Activated naive CD8-positive, alpha-beta T cell (primary cell): Measurements from ENCODE around the gene BSCL2.
A peak's percentile ranks its signal among the peaks of the same experiment; 100 is the strongest.
"Not testable (repeated sequence)": the region's sequence is repeated elsewhere in the genome, so short reads cannot be mapped to it uniquely, and the experiment has no call there.

Experiments
- H3K27ac Mint-ChIP-seq: one replicate; pipeline ENCODE4 v1.8.0; 2021; ENCODE audit warnings: mixed read lengths
- H3K27me3 Mint-ChIP-seq: one replicate; pipeline ENCODE4 v1.8.0; 2021; ENCODE audit warnings: mixed read lengths
- H3K36me3 Mint-ChIP-seq: one replicate; pipeline ENCODE4 v1.8.0; 2021; ENCODE audit warnings: mixed read lengths
- H3K4me1 Mint-ChIP-seq: one replicate; pipeline ENCODE4 v1.8.0; 2021; ENCODE audit warnings: low read depth, mixed read lengths
- H3K4me3 Mint-ChIP-seq: one replicate; pipeline ENCODE4 v1.8.0; 2021; ENCODE audit warnings: mild to moderate bottlenecking, mixed read lengths
- H3K9me3 Mint-ChIP-seq: one replicate; pipeline ENCODE4 v1.8.0; 2021; ENCODE audit warnings: low read depth, mixed read lengths

The BSCL2 gene

GRCh38 chr11:62678770-62679696 is 28.2 kb downstream of the BSCL2 start, which contains the start of gene UBXN1:
TSS of gene UBXN1 (minus strand) at chr11:62679073. CDS start at chr11:62678923, 150 bp downstream.
- peaks cover 39% of the 10 kb centered on the region for H3K4me1 Mint-ChIP-seq
- peak within 1 kb of the TSS; percentile 93 for H3K27ac Mint-ChIP-seq

DNA sequence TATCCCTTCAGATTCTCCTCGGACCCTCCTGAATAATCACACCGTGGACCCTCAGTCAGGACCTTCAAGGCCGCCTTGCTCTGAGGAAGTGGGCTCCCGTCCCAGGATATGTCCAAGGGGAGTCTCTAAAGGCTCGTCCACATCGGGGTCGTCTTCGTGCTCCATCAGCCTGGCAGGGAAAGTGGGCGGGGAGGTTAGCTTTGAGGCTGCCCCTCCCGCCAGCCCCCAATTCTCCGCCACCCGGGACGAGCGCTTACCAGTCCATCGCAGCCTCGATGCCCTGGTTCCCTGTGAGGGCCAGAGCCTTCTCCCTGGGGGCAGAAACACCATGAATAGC is 28.8 kb downstream of the BSCL2 start:
- peak overlapping the region; percentile 91 for H3K4me3 Mint-ChIP-seq
- no peaks in the 10 kb centered on the region for H3K36me3 Mint-ChIP-seq
- no peaks in the 10 kb centered on the region for H3K9me3 Mint-ChIP-seq
- H3K27ac Mint-ChIP-seq: peak overlapping the region; percentile 93
- peaks cover 40% of the 10 kb centered on the region for H3K4me1 Mint-ChIP-seq
- H3K27me3 Mint-ChIP-seq: no peaks in the 10 kb centered on the region

More at GRCh38 chr11:62678770-62679696, 28.2 kb downstream of the BSCL2 start, which contains the start of gene UBXN1:
- peak within 1 kb of the TSS; percentile 91 for H3K4me3 Mint-ChIP-seq
- no peaks in the 10 kb centered on the region for H3K9me3 Mint-ChIP-seq
- no peaks in the 10 kb centered on the region for H3K27me3 Mint-ChIP-seq
- no peaks in the 10 kb centered on the region for H3K36me3 Mint-ChIP-seq

- Mint-ChIP-seq H3K36me3 (no peaks in the 10 kb centered on the region), H3K4me3 (peak overlapping the region; percentile 91), H3K27me3 (no peaks in the 10 kb centered on the region), H3K9me3 (no peaks in the 10 kb centered on the region), H3K4me1 (peaks cover 46% of the 10 kb centered on the region), H3K27ac (peak overlapping the region; percentile 93)
These were observed 29.5 kb downstream of the BSCL2 start for GRCh38 chr11:62677714-62678113.

DNA sequence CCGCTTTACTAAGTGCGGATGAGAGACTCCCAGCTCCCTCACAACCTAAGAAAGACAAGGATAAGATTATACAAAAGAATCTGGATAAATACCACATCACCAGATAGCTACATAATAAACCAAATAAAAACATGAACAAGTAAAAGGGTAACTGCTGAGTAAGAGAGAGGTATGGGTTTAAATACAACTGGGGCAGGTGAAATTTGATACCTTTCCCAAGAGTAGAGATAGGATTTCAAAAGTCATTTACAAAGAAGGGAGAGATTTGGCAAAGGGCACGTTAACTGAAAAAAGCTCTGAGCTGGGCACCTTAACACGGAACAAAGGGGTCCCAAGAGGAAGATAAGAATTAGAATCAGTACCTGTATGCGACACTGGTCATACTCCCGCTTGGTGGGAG is 30.1 kb downstream of the BSCL2 start:
- H3K9me3 Mint-ChIP-seq: no peaks in the 10 kb centered on the region
- H3K27ac Mint-ChIP-seq: peak overlapping the region; percentile 35
- no peaks in the 10 kb centered on the region for H3K36me3 Mint-ChIP-seq
- H3K27me3 Mint-ChIP-seq: no peaks in the 10 kb centered on the region
- H3K4me3 Mint-ChIP-seq: peak overlapping the region; percentile 91
- H3K4me1 Mint-ChIP-seq: peaks cover 50% of the 10 kb centered on the region

DNA sequence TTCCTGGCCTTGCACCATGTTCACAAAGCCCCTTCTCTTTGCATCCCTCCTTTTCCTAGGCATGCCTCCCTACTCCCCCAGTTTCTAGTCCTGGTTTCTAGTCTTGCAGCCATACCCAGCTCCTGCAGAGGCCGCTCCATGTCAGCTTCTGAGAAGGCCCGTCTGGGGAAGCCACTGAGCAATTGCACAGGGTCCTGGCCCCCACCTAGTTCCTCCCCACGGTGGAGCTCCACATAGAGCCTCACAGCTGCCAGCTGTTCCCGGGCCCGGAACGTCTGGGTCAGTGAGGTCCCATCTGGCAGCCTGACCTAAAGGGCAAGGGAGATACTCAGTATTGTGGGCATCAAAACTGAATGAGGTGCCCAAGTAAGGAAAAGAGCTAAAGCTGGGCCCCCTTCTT is 30.5 kb downstream of the BSCL2 start:
- H3K27me3 Mint-ChIP-seq: no peaks in the 10 kb centered on the region
- peak overlapping the region; percentile 91 for H3K4me3 Mint-ChIP-seq
- peak overlapping the region; percentile 35 for H3K27ac Mint-ChIP-seq
- H3K36me3 Mint-ChIP-seq: no peaks in the 10 kb centered on the region
- no peaks in the 10 kb centered on the region for H3K9me3 Mint-ChIP-seq
- peaks cover 51% of the 10 kb centered on the region for H3K4me1 Mint-ChIP-seq

GRCh38 chr11:62675415-62675814 is 31.8 kb downstream of the BSCL2 start:
- not testable (repeated sequence) for H3K27me3 Mint-ChIP-seq, H3K9me3 Mint-ChIP-seq, H3K4me3 Mint-ChIP-seq, H3K27ac Mint-ChIP-seq, H3K36me3 Mint-ChIP-seq
- peaks cover 54% of the 10 kb centered on the region for H3K4me1 Mint-ChIP-seq

DNA sequence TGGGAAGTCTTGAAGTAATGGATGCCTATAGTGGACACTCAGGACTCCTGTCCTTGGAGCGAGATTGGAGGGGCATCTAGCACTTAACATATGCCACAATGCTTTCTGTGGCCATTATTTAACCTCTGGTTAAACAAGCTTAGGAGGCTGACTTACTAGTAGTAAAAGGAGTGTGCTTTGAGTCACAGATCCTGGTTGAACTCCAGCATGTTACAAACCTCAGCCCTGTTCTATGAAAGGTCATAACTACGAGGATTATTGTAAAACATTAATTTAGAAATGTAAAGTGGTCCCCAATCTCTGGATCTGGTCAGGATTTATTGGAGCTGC is 34.1 kb downstream of the BSCL2 start:
- Mint-ChIP-seq H3K4me3 (peak overlapping the region; percentile 100), H3K27ac (peak overlapping the region; percentile 98), H3K27me3 (no peaks in the 10 kb centered on the region), H3K9me3 (no peaks in the 10 kb centered on the region), H3K36me3 (peaks cover 3% of the 10 kb centered on the region), H3K4me1 (peaks cover 57% of the 10 kb centered on the region)

DNA sequence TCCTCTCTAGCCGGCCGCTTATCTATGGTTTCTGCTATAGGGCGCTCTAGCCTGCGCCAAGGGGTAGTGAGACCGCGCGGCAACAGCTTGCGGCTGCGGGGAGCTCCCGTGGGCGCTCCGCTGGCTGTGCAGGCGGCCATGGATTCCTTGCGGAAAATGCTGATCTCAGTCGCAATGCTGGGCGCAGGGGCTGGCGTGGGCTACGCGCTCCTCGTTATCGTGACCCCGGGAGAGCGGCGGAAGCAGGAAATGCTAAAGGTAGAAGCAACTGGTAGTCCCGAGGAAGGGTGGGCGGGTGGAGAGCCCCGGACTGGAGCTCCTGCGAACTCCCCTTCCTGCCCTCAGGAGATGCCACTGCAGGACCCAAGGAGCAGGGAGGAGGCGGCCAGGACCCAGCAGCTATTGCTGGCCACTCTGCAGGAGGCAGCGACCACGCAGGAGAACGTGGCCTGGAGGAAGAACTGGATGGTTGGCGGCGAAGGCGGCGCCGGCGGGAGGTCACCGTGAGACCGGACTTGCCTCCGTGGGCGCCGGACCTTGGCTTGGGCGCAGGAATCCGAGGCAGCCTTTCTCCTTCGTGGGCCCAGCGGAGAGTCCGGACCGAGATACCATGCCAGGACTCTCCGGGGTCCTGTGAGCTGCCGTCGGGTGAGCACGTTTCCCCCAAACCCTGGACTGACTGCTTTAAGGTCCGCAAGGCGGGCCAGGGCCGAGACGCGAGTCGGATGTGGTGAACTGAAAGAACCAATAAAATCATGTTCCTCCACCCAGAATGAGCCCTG is 35.4 kb downstream of the BSCL2 start, which contains the start of the genes LBHD1 and UQCC3:
Gene LBHD1, minus strand, starts transcription at position 660 of the 782 bp plus-strand sequence. CDS start 2,236 bp downstream, outside the sequence.
Gene UQCC3, plus strand, starts transcription at position 66 of the 782 bp plus-strand sequence. Its CDS starts 73 bp downstream, at position 139.
- Mint-ChIP-seq H3K4me1 (peaks cover 55% of the 10 kb centered on the region), H3K4me3 (peak within 1 kb of the TSS; percentile 100), H3K36me3 (peaks cover 5% of the 10 kb centered on the region), H3K9me3 (no peaks in the 10 kb centered on the region), H3K27me3 (no peaks in the 10 kb centered on the region), H3K27ac (peak within 1 kb of the TSS; percentile 98)

DNA sequence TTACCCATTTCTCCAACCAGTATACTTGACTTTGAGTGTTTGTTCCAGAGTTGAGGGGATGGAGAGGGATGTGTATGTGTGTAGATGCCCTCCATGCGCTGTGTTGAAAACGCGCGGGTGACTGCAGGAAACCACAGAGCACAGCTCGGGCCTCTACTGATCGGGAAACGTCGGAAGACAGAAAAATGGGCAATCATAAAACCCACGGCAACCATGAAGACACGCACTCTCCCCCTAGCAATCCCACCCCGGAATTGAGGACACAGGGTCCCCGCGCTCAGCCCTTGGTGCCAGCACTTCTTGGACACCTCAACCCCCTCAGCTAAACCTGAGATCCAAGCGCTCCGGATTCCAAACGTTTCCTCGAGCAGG is 36.0 kb downstream of the BSCL2 start:
- H3K4me3 Mint-ChIP-seq: peak overlapping the region; percentile 100
- H3K9me3 Mint-ChIP-seq: no peaks in the 10 kb centered on the region
- H3K4me1 Mint-ChIP-seq: peaks cover 55% of the 10 kb centered on the region
- no peaks in the 10 kb centered on the region for H3K27me3 Mint-ChIP-seq
- H3K36me3 Mint-ChIP-seq: peaks cover 5% of the 10 kb centered on the region
- peak overlapping the region; percentile 98 for H3K27ac Mint-ChIP-seq

DNA sequence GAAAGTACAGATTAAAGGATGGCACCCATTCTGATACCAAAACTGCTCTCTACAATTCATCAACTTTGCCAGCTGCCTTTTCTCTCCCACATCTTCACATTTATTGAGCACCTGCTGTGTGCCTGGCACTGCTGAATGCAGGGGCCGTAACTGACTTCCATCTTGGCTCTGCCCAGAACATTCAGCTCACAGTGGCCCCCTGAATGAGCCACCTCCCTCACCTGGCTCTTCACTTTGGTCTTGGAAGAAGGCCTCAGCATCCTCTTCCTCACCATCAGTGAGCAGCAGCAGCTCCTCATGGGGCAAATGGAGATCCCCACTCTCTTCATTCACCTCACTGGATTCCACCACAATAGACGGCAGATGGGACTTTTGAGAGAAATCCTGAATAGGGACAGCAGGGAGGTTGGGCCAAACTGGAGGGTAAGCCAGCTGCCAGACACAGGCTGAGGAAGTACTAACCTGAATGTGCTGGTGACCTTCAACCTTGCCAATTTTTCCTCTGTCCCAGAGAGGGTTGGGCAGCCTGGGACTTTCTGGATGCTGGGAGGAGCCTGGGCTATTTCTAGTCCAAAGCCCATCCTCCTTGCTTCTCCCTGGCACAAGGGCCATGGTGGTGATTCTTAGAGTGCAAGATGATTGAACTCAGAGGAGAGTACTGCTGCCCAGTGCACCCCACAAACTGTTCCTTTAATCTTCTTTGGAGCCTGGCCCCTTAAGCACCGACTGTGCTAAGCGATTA is 37.6 kb downstream of the BSCL2 start:
- Mint-ChIP-seq H3K4me3 (peak overlapping the region; percentile 100), H3K27ac (peak overlapping the region; percentile 86), H3K27me3 (no peaks in the 10 kb centered on the region), H3K9me3 (no peaks in the 10 kb centered on the region), H3K36me3 (peaks cover 5% of the 10 kb centered on the region), H3K4me1 (peaks cover 49% of the 10 kb centered on the region)

- no peaks in the 10 kb centered on the region for H3K9me3 Mint-ChIP-seq
- H3K27me3 Mint-ChIP-seq: no peaks in the 10 kb centered on the region
- peaks cover 7% of the 10 kb centered on the region for H3K36me3 Mint-ChIP-seq
- peaks cover 49% of the 10 kb centered on the region for H3K4me1 Mint-ChIP-seq
- H3K4me3 Mint-ChIP-seq: peak overlapping the region; percentile 96
- peak overlapping the region; percentile 66 for H3K27ac Mint-ChIP-seq
These were observed 39.8 kb downstream of the BSCL2 start for GRCh38 chr11:62667460-62667859.

DNA sequence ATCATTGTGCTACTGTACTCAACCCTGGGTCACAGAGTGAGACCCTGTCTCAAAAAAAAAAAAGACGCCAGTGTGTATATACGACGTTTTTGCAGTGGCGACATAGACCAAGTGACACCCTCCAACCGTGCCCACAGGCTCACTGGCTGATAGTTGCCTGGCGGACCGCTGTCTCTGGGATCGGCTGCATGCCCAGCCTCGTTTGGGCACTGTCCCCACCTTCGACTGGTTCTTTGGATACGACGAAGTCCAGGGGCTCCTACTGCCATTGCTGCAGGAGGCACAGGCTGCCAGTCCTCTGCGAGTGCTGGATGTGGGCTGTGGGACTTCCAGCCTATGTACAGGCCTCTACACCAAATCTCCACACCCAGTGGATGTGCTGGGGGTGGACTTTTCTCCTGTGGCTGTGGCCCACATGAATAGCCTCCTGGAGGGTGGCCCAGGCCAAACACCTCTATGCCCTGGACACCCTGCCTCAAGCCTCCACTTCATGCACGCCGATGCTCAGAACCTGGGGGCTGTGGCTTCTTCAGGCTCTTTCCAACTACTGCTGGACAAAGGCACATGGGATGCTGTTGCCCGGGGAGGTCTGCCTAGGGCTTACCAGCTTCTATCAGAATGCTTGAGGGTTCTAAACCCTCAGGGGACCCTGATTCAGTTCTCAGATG is 40.8 kb downstream of the BSCL2 start:
- Mint-ChIP-seq H3K27me3 (no peaks in the 10 kb centered on the region), H3K4me1 (peaks cover 44% of the 10 kb centered on the region), H3K4me3 (peak overlapping the region; percentile 96), H3K36me3 (peaks cover 7% of the 10 kb centered on the region), H3K9me3 (no peaks in the 10 kb centered on the region), H3K27ac (peak overlapping the region; percentile 97)

DNA sequence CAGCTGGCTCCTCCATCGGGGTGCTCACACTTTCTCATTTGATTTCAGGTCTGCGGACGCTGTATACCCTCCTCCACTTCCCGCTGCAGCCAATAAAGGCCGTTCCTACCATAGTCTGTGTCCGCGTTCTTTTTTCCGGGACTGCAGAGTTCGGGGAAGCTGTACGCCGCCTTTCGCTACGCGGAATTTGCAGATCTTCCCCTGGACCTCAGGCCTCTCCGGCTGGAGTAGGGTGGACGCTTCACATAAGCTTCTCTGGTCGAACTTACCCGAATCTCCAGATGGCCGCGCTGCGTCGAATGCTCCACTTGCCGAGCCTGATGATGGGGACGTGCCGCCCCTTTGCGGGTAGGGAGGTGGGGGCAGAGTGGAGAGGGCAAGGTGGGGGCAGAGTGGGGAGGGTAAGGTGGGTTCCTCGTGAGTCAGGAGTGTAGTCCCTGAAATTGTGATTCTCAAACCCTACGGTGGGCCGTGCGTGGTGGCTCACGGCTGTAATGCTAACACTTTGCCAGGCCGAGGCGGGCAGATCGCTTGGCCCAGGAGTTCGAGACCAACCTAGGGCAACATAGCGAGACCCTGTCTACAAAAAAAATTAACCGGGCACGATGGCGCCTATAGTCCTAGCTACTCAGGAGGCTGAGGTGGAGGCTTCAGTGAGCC is 41.5 kb downstream of the BSCL2 start:
- Mint-ChIP-seq H3K4me3 (peak overlapping the region; percentile 96), H3K4me1 (peaks cover 39% of the 10 kb centered on the region), H3K27me3 (no peaks in the 10 kb centered on the region), H3K27ac (peak overlapping the region; percentile 97), H3K36me3 (peaks cover 7% of the 10 kb centered on the region), H3K9me3 (no peaks in the 10 kb centered on the region)
